ENCODE measurements around the gene USP25. TPM values are rescaled to one million over a fixed set of nuclear protein-coding genes. Genes with fewer than 3 reads are reported as not detected.
A peak's percentile ranks its signal among the peaks of the same experiment; 100 is the strongest.

Gene USP25
- total and polyA plus RNA-seq, 8 donors = 37.2 to 51.9 (median 44.9) TPM

DNA sequence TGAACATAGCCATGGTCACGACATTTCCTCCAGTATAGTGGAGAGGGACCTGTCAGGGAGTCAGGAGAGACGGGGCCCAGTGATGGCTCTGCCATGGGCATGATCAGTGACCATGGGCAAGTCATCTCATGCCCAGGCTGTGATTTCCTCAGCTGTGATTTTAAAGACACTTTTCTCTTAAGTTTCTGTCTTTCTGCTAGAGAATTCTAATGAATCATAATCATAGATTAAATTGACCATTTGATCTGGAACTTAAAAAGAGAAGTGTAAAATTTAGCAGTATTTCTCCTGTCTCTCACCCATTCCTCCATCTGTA lies 112.7 kb downstream of the USP25 start:
- no peak overlapping the region for H3K4me3 ChIP-seq
- H3K36me3 ChIP-seq = peaks cover 0 to 22% of the 10 kb centered on the region in 2 donors
- H3K27me3 ChIP-seq = no peaks in the 10 kb centered on the region
- TF ChIP-seq, protein P1, sequence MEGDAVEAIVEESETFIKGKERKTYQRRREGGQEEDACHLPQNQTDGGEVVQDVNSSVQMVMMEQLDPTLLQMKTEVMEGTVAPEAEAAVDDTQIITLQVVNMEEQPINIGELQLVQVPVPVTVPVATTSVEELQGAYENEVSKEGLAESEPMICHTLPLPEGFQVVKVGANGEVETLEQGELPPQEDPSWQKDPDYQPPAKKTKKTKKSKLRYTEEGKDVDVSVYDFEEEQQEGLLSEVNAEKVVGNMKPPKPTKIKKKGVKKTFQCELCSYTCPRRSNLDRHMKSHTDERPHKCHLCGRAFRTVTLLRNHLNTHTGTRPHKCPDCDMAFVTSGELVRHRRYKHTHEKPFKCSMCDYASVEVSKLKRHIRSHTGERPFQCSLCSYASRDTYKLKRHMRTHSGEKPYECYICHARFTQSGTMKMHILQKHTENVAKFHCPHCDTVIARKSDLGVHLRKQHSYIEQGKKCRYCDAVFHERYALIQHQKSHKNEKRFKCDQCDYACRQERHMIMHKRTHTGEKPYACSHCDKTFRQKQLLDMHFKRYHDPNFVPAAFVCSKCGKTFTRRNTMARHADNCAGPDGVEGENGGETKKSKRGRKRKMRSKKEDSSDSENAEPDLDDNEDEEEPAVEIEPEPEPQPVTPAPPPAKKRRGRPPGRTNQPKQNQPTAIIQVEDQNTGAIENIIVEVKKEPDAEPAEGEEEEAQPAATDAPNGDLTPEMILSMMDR (IDR thresholded peaks at IDR 0.05) = no peak
- no peak for DNase-seq
- H3K4me1 ChIP-seq = peaks cover 0 to 4% of the 10 kb centered on the region in 2 donors
- H3K9me3 ChIP-seq = no peaks in the 10 kb centered on the region
- intact Hi-C loops (cut with DNase I) = no loop called here
- ATAC-seq = no peak
- no peak overlapping the region for H3K27ac ChIP-seq

DNA sequence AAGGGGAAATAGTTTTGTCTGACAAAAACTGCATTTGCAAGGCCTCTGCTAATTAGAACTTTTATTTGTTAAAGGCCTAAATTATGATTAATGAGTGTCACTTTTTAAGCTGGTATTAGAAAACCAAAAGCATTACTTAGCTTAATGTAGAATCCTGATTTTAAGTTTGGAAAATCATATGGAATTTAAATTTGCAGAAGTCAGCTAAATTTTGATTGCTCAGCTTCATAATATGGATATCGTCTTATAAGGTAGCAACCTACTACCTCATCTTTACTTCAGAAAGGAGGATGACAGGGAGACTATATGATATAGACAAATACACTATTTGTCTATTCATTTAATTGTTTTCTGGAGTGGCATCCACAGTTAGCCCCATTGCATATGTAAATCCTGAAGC lies 114.0 kb downstream of the USP25 start:
- TF ChIP-seq, protein P1 (IDR thresholded peaks at IDR 0.05) = no peak
- intact Hi-C loops (cut with DNase I) = no loop called here
- peaks cover 0 to 22% of the 10 kb centered on the region in 2 donors for H3K36me3 ChIP-seq
- H3K4me3 ChIP-seq = no peak overlapping the region
- no peaks in the 10 kb centered on the region for H3K9me3 ChIP-seq
- H3K4me1 ChIP-seq = no peaks in the 10 kb centered on the region
- DNase-seq (no peak), ATAC-seq (no peak)
- no peak overlapping the region for H3K27ac ChIP-seq
- no peaks in the 10 kb centered on the region for H3K27me3 ChIP-seq

- DNase-seq = no peak
- TF ChIP-seq, protein P1 (IDR thresholded peaks at IDR 0.05) = no peak
- Histone ChIP-seq H3K27me3 (no peaks in the 10 kb centered on the region), H3K9me3 (no peaks in the 10 kb centered on the region), H3K4me1 (no peaks in the 10 kb centered on the region), H3K4me3 (no peak overlapping the region), H3K36me3 (peaks cover 0 to 3% of the 10 kb centered on the region in 2 donors), H3K27ac (no peak overlapping the region)
- intact Hi-C loops (cut with DNase I) = no loop called here
- ATAC-seq = peak; percentile 30
These were observed 119.1 kb downstream of the USP25 start for GRCh38 chr21:15848634-15849560.

DNA sequence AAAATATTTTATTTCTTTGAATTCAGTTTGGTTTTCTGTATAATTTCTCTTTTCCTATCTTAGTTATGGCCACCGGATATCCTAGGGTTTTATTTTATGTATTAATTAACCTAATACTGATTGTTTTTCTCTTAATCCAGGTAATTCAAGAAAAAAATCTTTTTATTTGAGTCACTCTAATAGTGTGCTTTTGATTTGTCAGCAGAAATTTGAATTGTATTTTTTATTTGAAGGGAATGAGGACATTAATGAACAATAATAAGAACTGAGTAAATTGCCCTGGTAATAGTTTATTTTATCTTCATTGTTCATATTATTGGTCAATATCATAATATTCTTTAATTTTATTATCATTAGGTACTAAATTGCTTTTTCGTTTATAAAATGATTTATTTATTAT lies 120.1 kb downstream of the USP25 start:
- DNase-seq (no peak), ATAC-seq (no peak)
- Histone ChIP-seq H3K9me3 (no peaks in the 10 kb centered on the region), H3K27ac (no peak overlapping the region), H3K4me3 (no peak overlapping the region), H3K4me1 (no peaks in the 10 kb centered on the region), H3K36me3 (peaks cover 0 to 11% of the 10 kb centered on the region in 2 donors), H3K27me3 (no peaks in the 10 kb centered on the region)
- TF ChIP-seq, protein P1 (IDR thresholded peaks at IDR 0.05) = no peak
- intact Hi-C loops (cut with DNase I) = no loop called here

DNA sequence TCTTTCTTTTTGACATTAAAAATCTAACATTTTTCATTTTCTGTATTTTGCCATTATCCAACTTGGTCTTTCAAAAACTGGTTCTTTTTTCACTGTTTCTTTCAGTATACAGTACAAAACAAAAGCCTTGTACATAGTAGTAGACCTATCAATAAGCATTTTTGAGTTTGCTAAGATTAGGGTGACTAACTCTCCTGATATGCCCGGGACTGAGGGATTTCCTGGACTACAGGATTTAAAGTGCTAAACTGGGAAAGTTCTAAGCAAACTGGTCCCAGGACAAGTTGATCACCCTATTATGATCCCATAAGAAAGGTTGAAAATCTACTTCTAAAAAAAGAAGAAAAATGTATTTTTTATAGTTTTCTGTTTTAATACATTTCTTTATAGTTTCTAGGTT lies 120.9 kb downstream of the USP25 start:
- intact Hi-C loops (cut with DNase I) = no loop called here
- no peak for DNase-seq
- H3K27ac ChIP-seq = no peak overlapping the region
- H3K4me1 ChIP-seq = no peaks in the 10 kb centered on the region
- peak; percentile 59 for ATAC-seq
- peaks cover 0 to 16% of the 10 kb centered on the region in 2 donors for H3K36me3 ChIP-seq
- no peak overlapping the region for H3K4me3 ChIP-seq
- H3K9me3 ChIP-seq = no peaks in the 10 kb centered on the region
- H3K27me3 ChIP-seq = no peaks in the 10 kb centered on the region
- TF ChIP-seq, protein P1 (IDR thresholded peaks at IDR 0.05) = no peak

All from left lung (tissue), 10 donors.